ENCODE measurements around the gene PLAAT4.

DNA sequence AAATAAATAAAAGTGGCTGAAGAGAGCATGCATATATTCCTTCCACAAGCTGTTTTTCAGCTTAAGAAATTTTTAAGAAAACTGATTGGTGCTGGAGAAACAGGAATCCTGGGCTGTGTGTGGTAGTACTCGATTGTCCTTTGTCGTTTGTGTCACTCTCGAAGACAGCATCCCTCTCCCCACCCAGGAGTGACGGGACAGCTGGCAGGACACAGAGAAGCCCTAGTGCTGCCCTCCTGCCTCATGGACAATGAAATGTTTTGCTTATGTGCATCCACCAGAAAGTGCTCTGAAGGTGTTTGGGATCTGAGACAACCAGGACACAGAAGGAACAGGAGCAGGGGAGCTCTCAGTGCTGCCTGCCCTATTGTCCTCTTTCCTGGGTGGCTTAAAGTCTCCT, 12.8 kb downstream of the PLAAT4 start:
- TF ChIP-seq POLR2AphosphoS5 (IDR thresholded peaks at IDR 0.05) (no peak), CTCF (IDR thresholded peaks at IDR 0.05) (no peak), POLR2A (IDR thresholded peaks at IDR 0.05) (no peak), EP300 (IDR thresholded peaks at IDR 0.05) (no peak)
